ENCODE measurements around the gene ANTKMT. TPM values are rescaled to one million over a fixed set of nuclear protein-coding genes. Genes with fewer than 3 reads are reported as not detected.
A peak's percentile ranks its signal among the peaks of the same experiment; 100 is the strongest.

The ANTKMT gene
- total and polyA plus RNA-seq, 9 donors: 13.2 to 43.9 (median 21.9) TPM; not detected in 1

DNA sequence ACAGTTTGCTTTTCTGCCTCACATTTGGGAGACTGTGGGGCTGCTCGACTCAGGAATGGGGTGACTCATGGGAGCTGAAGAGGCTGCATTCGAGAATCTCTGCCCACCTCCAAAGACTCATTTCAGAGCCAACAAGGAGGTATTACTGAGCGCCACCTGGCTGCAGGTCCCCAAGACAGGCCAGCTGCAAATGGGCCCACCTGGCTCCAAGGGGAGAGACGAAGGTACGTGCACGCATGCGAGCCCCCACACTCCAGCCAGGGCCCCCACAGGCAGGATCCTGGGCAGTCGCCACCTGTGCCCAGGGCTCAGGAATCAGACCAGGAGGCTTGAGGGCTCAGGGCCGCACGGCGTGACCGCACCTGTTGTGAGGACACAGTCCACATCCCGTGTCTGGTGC, 12.0 kb downstream of the ANTKMT start:
- peaks cover 3% of the 10 kb centered on the region for H3K4me1 ChIP-seq (ENCODE audit: insufficient read depth)
- DNase-seq: no peak
- H3K27me3 ChIP-seq: peaks cover 2% of the 10 kb centered on the region
- WGBS, 3 donors: 85 to 89% (median 86%) methylated on average over 13 of the region's 13 CpGs
- no peaks in the 10 kb centered on the region for H3K9me3 ChIP-seq
- no peak overlapping the region for H3K4me3 ChIP-seq
- TF ChIP-seq POLR2A (IDR thresholded peaks at IDR 0.05) (no peak), EP300 (IDR thresholded peaks at IDR 0.05) (no peak)
- TF ChIP-seq, protein P1, sequence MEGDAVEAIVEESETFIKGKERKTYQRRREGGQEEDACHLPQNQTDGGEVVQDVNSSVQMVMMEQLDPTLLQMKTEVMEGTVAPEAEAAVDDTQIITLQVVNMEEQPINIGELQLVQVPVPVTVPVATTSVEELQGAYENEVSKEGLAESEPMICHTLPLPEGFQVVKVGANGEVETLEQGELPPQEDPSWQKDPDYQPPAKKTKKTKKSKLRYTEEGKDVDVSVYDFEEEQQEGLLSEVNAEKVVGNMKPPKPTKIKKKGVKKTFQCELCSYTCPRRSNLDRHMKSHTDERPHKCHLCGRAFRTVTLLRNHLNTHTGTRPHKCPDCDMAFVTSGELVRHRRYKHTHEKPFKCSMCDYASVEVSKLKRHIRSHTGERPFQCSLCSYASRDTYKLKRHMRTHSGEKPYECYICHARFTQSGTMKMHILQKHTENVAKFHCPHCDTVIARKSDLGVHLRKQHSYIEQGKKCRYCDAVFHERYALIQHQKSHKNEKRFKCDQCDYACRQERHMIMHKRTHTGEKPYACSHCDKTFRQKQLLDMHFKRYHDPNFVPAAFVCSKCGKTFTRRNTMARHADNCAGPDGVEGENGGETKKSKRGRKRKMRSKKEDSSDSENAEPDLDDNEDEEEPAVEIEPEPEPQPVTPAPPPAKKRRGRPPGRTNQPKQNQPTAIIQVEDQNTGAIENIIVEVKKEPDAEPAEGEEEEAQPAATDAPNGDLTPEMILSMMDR (IDR thresholded peaks at IDR 0.05): no peak
- no peaks in the 10 kb centered on the region for H3K36me3 ChIP-seq
- no peak overlapping the region for H3K27ac ChIP-seq
- intact Hi-C loops (cut with DNase I): no loop called here

DNA sequence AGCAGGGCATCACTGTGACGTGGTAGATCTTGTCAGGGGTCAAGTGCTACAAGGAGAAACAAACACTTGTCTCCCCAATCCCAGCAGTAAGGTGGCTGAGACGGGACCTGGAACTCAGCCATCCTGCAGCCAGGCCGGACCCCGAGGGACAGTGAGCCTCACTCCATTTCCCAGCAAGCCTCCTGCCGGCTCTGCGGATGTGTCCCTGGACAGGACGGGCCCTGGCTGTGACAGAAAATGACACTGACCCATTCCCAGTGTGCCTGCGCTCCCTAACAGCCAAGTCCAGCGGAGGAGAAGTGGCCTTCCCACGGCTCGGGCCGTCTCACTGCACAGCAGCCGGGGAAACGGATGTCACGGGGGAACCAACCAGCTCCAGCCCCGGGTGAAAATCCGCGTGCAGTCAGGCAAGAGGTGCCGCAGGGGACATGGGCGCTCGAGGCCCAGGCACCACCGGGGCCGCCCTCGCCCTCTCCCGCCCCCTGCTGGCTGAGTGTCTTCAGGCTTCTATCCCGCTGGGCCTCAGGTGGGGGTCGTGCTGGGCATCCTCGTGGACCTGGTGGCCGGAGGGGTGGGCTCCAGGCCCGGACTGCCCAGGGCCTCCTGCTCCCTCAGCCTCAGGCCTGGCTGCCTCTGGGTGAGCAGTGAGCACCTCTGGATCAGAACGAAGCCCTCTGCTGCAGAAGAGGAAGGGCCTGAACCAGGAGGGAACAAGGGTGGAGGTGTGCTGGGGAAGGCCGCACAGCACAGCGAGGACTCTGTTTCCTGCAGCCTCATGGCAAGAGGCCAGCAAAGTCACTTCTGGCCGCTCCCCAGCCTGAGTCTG, 12.6 kb downstream of the ANTKMT start:
- no peaks in the 10 kb centered on the region for H3K36me3 ChIP-seq

DNA sequence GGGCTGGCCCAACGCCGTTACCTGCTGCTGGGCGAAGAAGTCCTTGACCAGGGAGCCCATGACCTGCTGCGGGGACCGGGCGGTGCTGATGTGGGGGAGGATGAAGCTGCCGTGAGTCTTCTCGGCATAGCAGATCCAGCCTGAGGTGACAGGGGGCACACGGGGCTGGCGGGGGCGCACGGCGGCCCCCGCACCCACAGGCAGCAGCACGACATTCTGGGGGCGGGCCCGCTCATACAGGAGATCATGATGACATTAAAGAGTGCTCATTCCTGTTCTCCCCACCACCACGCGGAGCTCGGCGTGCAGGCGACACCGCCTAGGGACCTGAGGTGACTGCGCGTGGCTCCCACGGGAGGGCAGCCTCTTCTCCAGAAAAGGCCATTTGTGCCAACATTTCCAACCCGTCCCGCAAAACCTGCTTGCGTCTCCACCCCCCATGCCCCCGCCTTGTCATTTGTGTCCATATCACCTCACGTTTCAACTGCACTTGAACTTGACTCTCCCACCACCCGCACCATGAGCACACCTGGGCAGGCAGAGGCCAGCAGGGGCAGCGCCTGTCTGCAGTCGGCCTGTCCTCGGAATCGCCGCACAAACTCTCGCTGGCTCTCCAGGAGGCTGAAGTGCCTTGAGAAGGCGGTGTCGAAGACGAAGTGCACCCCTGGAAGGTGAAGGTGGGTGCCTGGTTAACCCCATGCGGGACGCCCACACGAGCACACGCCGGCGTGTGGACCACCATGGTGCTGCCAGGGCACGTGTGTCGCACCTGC, 13.4 kb downstream of the ANTKMT start:
- Histone ChIP-seq H3K4me1 (ENCODE audit: insufficient read depth) (no peaks in the 10 kb centered on the region), H3K27me3 (no peaks in the 10 kb centered on the region), H3K27ac (no peak overlapping the region), H3K9me3 (no peaks in the 10 kb centered on the region), H3K36me3 (no peaks in the 10 kb centered on the region), H3K4me3 (no peak overlapping the region)
- no peak for DNase-seq
- TF ChIP-seq, protein P1 (IDR thresholded peaks at IDR 0.05): no peak
- no peak for TF ChIP-seq POLR2A (IDR thresholded peaks at IDR 0.05)
- TF ChIP-seq EP300 (IDR thresholded peaks at IDR 0.05): no peak
- intact Hi-C loops (cut with DNase I): no loop called here
- 85 to 89% (median 85%) methylated on average over 48 to 49 of the region's 49 CpGs for WGBS, 3 donors

More for the DNA sequence above, 12.6 kb downstream of the ANTKMT start:
- intact Hi-C loops (cut with DNase I): no loop called here
- DNase-seq: peak in 1 of 5 donors; percentile 36
- no peaks in the 10 kb centered on the region for H3K9me3 ChIP-seq
- no peak for TF ChIP-seq EP300 (IDR thresholded peaks at IDR 0.05)
- no peak for TF ChIP-seq POLR2A (IDR thresholded peaks at IDR 0.05)
- TF ChIP-seq, protein P1 (IDR thresholded peaks at IDR 0.05): no peak
- no peak overlapping the region for H3K27ac ChIP-seq
- no peaks in the 10 kb centered on the region for H3K27me3 ChIP-seq
- H3K4me3 ChIP-seq: no peak overlapping the region
- no peaks in the 10 kb centered on the region for H3K4me1 ChIP-seq (ENCODE audit: insufficient read depth)
- WGBS, 3 donors: 77 to 88% (median 84%) methylated on average over 32 to 34 of the region's 34 CpGs

DNA sequence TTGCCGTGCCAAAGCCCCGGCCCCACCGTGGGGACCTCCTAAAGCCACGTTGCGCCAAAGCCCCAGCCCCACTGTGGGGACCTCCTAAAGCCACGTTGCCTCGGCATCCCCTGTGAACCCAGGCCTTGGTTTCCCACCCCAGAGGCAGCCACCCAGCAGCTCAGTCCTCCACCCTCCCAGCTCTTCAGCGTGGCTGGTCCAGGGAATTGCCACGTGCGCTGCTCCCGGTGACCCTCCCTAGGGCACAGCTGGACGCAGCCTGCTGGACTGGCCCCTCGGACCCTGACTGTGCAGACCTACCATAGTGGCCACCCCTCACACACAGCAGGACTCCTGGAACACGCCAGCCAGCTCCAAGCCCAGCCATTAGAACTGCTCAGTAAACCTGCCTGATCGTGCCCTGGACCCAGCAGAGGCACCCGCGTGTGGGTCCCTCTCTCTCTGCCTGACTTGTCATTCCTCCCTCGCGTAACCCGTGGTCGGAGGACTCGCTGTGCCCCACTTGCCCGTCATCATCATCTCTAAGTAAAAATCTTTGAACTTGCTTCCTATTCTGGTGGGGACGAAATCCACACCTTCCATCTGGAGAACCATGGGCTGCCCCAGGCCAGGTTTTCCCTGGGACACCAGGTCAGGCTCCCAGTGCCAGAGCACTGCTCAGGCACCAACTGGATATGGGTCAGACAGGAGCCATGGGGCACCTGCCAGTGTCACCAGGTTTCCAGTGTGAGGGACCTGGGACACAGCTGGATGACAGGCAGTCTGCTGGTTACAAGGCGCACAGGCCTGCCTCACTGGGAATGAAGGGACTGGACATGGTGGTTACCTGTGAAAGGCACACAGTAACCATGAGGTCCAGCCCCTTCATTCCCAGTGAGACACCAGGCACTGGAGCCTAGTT, 14.3 kb downstream of the ANTKMT start:
- no peak for DNase-seq
- intact Hi-C loops (cut with DNase I): no loop called here
- no peaks in the 10 kb centered on the region for H3K36me3 ChIP-seq
- H3K27ac ChIP-seq: no peak overlapping the region
- H3K4me1 ChIP-seq (ENCODE audit: insufficient read depth): peaks cover 6% of the 10 kb centered on the region
- 89 to 93% (median 90%) methylated on average over 25 of the region's 25 CpGs for WGBS, 3 donors
- TF ChIP-seq POLR2A (IDR thresholded peaks at IDR 0.05): no peak
- TF ChIP-seq, protein P1 (IDR thresholded peaks at IDR 0.05): no peak
- no peak for TF ChIP-seq EP300 (IDR thresholded peaks at IDR 0.05)
- H3K4me3 ChIP-seq: no peak overlapping the region
- no peaks in the 10 kb centered on the region for H3K27me3 ChIP-seq
- H3K9me3 ChIP-seq: no peaks in the 10 kb centered on the region
